ENCODE measurements around the gene PFDN1. TPM values are rescaled to one million over a fixed set of nuclear protein-coding genes. Genes with fewer than 3 reads are reported as not detected.

The PFDN1 gene
- polyA plus RNA-seq, 1 donor (not counting 4 experiments of a cell fraction or from before 2014, with no cell fraction given): 79.0 TPM

DNA sequence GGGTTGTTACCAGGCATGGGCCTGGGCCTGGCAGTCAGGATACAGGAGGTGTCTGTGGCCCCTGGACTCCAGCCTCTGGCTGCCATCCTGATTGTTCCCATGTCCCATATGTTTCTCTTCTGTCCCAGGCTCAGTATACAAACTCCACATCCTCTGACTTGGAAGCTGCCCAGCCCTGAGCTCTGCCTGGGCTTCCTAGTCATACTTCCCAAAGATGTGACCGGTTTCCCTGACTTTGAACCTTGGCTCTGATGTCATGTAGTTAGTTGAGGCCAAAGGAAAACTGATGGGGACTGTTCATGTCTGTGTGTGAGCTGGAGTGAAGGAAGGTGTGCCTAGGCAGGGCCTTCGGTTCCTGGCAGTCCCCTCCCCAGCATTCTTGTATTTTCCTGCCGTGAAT lies 77.5 kb downstream of the PFDN1 start:
- Histone ChIP-seq H3K27ac (ENCODE audit: control insufficient read depth, insufficient read depth, low read length) (no peak overlapping the region), H3K27me3 (ENCODE audit: control insufficient read depth, extremely low read depth, insufficient read depth, low read length) (no peaks in the 10 kb centered on the region), H3K9ac (ENCODE audit: control insufficient read depth, extremely low read depth, insufficient read depth, low read length) (no peak overlapping the region), H4K20me1 (ENCODE audit: control insufficient read depth, extremely low read depth, insufficient read depth, low read length) (no peaks in the 10 kb centered on the region), H3K4me3 (ENCODE audit: control insufficient read depth in 2 of 3, extremely low read depth in 1 of 3, insufficient read depth in 2 of 3, low read depth in 1 of 3, low read length in 3 of 3) (no peak overlapping the region), H3K79me2 (ENCODE audit: control insufficient read depth, insufficient read depth, low read length) (no peaks in the 10 kb centered on the region), H2AFZ (ENCODE audit: control insufficient read depth, low read length) (no peak overlapping the region), H3K9me3 (ENCODE audit: control insufficient read depth, low read depth, low read length) (no peaks in the 10 kb centered on the region), H3K36me3 (ENCODE audit: control insufficient read depth in 2 of 2, extremely low read depth in 1 of 2, insufficient read depth in 2 of 2, low read length in 2 of 2) (peaks cover 0 to 1% of the 10 kb centered on the region in 2 experiments), H3K4me2 (ENCODE audit: control insufficient read depth, extremely low read depth, insufficient read depth, low read depth, low read length) (no peak overlapping the region), H3K9me1 (ENCODE audit: control insufficient read depth, extremely low read depth, insufficient read depth, low read length) (peaks cover 2% of the 10 kb centered on the region), H3K4me1 (ENCODE audit: control insufficient read depth, extremely low read depth, insufficient read depth, low read length) (peaks cover 17% of the 10 kb centered on the region)
- dilution Hi-C loops (cut with MboI; ENCODE audit: extremely low pct_ligation_motif_present, low sequenced_read_pairs): no loop called here
- TF ChIP-seq EZH2 (IDR thresholded peaks at IDR 0.05; ENCODE audit: low read length) (no peak), CTCF (optimal IDR thresholded peaks at IDR 0.05 in 1 of 3, IDR thresholded peaks at IDR 0.05 in 1 of 3, conservative IDR thresholded peaks at IDR 0.05 in 1 of 3; ENCODE audit: extremely low read depth in 1 of 3, insufficient read depth in 2 of 3, low read length in 3 of 3) (no peak)
- DNase-seq (ENCODE audit: low read depth, low spot score) (no peak), FAIRE-seq (no peak)

- H3K4me3 ChIP-seq (ENCODE audit: control insufficient read depth in 2 of 3, extremely low read depth in 1 of 3, insufficient read depth in 2 of 3, low read depth in 1 of 3, low read length in 3 of 3): no peak overlapping the region
- no peak overlapping the region for H3K4me2 ChIP-seq (ENCODE audit: control insufficient read depth, extremely low read depth, insufficient read depth, low read depth, low read length)
- H3K9me1 ChIP-seq (ENCODE audit: control insufficient read depth, extremely low read depth, insufficient read depth, low read length): peaks cover 2% of the 10 kb centered on the region
- H3K27me3 ChIP-seq (ENCODE audit: control insufficient read depth, extremely low read depth, insufficient read depth, low read length): no peaks in the 10 kb centered on the region
- no peak overlapping the region for H3K27ac ChIP-seq (ENCODE audit: control insufficient read depth, insufficient read depth, low read length)
- H3K36me3 ChIP-seq (ENCODE audit: control insufficient read depth in 2 of 2, extremely low read depth in 1 of 2, insufficient read depth in 2 of 2, low read length in 2 of 2): peaks cover 0 to 1% of the 10 kb centered on the region in 2 experiments
- no peak overlapping the region for H3K9ac ChIP-seq (ENCODE audit: control insufficient read depth, extremely low read depth, insufficient read depth, low read length)
- H3K79me2 ChIP-seq (ENCODE audit: control insufficient read depth, insufficient read depth, low read length): no peaks in the 10 kb centered on the region
- H3K4me1 ChIP-seq (ENCODE audit: control insufficient read depth, extremely low read depth, insufficient read depth, low read length): peaks cover 25% of the 10 kb centered on the region
- H2AFZ ChIP-seq (ENCODE audit: control insufficient read depth, low read length): no peak overlapping the region
- no peak for TF ChIP-seq CTCF (optimal IDR thresholded peaks at IDR 0.05 in 1 of 3, IDR thresholded peaks at IDR 0.05 in 1 of 3, conservative IDR thresholded peaks at IDR 0.05 in 1 of 3; ENCODE audit: extremely low read depth in 1 of 3, insufficient read depth in 2 of 3, low read length in 3 of 3)
- no peak for TF ChIP-seq EZH2 (IDR thresholded peaks at IDR 0.05; ENCODE audit: low read length)
- dilution Hi-C loops (cut with MboI; ENCODE audit: extremely low pct_ligation_motif_present, low sequenced_read_pairs): no loop called here
- FAIRE-seq (no peak), DNase-seq (ENCODE audit: low read depth, low spot score) (no peak)
- no peaks in the 10 kb centered on the region for H3K9me3 ChIP-seq (ENCODE audit: control insufficient read depth, low read depth, low read length)
- no peaks in the 10 kb centered on the region for H4K20me1 ChIP-seq (ENCODE audit: control insufficient read depth, extremely low read depth, insufficient read depth, low read length)
These were observed 78.2 kb downstream of the PFDN1 start for GRCh38 chr5:140224658-140225057.

Measured in keratinocyte (primary cell).